Retinal pigment epithelial cell (primary cell): ENCODE data around the gene GNG7.
"Not testable (repeated sequence)": the region's sequence is repeated elsewhere in the genome, so short reads cannot be mapped to it uniquely, and the experiment has no call there.

Experiments
- DNase-seq: peaks from one replicate; pipeline ENCODE4 v3.0.0-alpha.2; 2010; ENCODE audit warnings: low read depth
- H3K4me3 ChIP-seq: 2 replicates; pipeline ENCODE4 v1.5.1; 2011; ENCODE audit warnings: mild to moderate bottlenecking, low read length, control low read depth, moderate library complexity
- TF ChIP-seq, protein P1 (sequence below): conservative IDR thresholded peaks from 2 replicates; pipeline ENCODE4 v1.5.1; 2011; ENCODE audit warnings: low read depth, low read length, control low read depth, inconsistent platforms

Gene GNG7

DNA sequence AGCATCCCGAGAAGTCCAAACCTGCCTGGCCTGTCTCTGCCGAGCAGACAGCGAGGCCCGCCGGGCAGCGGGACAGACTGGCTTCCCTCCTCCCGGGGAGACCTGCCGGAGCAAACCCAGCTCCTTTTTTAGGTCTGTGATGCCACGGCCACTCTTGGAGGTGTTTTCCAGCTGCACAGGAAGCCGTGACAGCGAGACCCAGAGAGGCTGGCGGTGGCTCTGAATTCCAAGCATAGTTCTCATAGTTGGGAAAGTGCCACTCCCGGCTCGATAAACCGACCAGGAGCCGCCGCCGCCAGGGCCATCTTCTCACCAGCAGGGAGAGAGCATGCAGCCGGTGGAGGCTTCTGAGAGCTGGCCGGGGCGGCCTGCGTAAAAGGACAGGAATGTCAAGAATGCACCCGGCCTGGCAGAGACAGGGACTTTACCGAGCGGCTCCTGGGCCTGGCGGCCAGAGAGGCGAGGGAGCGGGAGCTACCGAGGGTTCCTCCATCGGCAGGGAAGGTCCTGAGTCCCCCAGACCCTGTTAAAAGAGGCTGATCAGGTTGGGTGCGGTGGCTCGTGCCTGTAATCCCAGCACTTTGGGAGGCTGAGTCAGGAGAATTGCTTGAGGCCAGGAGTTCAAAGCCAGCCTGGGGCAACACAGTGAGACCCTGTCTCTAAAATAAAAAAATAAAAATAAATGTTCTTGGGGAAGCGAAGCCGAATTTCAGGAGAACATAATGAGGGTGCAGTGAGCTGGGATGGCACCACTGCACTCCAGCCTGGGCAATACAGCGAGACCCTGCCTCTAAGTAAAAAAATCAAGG is 161.6 kb downstream of the GNG7 start:
- DNase-seq, result peak; percentile 98
- TF ChIP-seq, protein P1, sequence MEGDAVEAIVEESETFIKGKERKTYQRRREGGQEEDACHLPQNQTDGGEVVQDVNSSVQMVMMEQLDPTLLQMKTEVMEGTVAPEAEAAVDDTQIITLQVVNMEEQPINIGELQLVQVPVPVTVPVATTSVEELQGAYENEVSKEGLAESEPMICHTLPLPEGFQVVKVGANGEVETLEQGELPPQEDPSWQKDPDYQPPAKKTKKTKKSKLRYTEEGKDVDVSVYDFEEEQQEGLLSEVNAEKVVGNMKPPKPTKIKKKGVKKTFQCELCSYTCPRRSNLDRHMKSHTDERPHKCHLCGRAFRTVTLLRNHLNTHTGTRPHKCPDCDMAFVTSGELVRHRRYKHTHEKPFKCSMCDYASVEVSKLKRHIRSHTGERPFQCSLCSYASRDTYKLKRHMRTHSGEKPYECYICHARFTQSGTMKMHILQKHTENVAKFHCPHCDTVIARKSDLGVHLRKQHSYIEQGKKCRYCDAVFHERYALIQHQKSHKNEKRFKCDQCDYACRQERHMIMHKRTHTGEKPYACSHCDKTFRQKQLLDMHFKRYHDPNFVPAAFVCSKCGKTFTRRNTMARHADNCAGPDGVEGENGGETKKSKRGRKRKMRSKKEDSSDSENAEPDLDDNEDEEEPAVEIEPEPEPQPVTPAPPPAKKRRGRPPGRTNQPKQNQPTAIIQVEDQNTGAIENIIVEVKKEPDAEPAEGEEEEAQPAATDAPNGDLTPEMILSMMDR, result peak; percentile 27
- H3K4me3 ChIP-seq, result peak overlapping the region; percentile 12

DNA sequence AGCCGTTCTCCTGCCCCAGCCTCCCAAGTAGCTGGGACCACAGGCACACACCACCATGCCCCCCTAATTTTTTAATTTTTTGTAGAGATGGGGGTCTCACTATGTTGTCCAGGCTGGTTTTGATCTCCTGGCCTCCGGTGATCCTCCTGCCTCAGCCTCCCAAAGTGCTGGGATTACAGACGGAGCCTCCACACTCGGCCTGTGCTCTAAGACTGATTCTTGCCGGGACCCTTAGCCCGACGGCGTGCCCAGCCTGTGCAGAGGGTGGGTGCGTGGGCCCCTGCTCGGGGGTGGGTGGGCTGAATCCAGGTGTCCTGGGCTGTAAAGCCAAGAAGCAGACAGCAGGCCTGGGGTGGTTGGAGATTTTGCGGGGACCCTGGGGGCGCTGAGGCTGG is 162.2 kb downstream of the GNG7 start:
- TF ChIP-seq, protein P1, result no peak
- peak overlapping the region; percentile 12 for H3K4me3 ChIP-seq
- no peak for DNase-seq

DNA sequence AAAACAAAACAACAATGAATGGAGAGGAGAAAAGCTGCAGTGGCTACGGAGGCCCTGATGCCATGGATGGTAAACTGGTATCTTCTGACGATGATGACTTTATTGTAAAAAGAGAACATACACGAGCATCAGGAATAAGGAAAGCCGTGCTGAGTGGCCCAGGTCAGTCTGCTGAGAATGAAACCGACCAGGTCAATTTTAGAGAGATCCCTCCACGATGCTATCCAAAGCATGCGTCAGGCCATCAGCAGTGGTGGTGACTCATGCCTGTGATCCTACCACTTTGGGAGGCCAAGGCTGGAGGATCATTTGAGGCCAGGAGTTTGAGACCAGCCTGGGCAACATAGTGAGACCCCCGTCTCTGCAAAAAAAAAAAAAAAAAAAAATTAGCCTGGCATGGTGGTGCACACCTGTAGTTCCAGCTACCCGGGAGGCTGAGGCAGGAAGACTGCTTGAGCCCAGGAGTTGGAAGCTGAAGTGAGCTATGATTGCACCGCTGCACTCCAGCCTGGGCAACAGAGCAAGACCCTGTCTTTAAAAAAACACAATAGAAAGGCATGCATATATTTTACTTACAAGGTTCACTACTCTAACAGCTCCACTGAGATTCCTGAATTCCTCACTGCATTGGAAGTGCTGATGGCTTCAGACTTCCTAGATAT is 164.3 kb downstream of the GNG7 start:
- DNase-seq, result no peak
- TF ChIP-seq, protein P1, result no peak
- no peak overlapping the region for H3K4me3 ChIP-seq

DNA sequence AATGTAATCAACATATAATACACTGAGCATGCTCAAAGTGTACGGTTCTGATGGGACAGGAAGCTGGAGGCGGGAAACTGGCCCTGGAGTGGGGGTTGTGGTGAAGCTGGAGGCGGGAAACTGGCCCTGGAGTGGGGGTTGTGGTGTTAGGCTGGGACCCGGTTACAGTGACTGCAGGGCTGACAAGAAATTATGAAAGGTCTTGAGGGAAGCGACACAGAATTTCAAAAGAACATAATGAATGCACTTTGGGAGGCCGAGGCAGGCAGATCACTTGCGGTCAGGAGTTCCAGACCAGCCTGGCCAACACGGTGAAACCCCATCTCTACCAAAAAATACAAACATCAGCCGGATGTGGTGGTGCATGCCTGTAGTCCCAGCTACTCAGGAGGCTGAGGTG is 164.9 kb downstream of the GNG7 start:
- H3K4me3 ChIP-seq, DNase-seq: not testable (repeated sequence)

DNA sequence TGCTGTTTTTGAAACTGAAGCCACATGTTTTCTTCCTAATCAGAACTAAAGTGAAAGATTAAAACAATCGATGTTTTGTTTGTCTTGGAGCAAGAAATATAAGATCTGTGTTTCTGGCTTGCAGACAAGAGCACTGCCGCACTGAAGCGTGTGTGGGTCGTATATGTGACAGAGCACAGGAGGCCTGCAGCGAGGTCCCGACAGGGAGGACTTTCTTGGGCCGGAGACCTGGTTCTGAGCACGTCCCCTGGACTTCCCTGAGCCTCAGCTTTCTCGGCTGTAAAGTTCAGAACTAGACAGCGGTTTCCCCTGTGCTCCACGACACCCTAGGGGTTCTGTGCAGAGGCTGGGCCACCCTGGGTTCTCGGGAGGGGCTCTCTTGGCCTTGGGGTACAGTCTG is 166.0 kb downstream of the GNG7 start:
- no peak for DNase-seq
- no peak overlapping the region for H3K4me3 ChIP-seq
- TF ChIP-seq, protein P1, result no peak

DNA sequence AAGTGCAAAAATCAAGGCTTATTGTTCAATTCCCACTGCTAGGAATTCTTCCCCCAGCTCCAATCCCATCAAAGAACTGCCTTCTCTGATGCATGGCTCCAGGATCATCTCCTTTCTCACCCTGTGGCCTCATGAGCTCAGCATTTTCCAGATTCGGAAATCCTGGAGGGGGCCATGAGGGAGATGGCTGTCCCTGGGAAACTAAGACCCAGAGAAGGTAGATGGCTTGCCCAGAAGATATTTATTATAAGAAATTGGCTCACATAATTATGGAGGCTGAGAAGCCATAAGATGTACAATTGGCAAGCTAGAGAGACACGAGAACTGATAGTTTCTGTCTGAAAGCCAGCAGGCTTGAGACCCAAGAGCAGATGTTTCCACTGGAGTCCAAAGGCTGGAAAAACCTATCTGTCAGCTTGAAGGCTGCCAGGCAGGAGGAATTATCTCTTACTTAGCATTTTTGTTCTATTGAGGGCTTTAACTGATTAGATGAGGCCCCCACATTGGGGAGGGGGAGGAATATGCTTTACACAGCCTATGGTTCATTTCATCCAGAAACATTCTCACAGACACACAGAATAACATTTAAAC is 168.0 kb downstream of the GNG7 start:
- TF ChIP-seq, protein P1, result no peak
- no peak overlapping the region for H3K4me3 ChIP-seq
- DNase-seq, result no peak

DNA sequence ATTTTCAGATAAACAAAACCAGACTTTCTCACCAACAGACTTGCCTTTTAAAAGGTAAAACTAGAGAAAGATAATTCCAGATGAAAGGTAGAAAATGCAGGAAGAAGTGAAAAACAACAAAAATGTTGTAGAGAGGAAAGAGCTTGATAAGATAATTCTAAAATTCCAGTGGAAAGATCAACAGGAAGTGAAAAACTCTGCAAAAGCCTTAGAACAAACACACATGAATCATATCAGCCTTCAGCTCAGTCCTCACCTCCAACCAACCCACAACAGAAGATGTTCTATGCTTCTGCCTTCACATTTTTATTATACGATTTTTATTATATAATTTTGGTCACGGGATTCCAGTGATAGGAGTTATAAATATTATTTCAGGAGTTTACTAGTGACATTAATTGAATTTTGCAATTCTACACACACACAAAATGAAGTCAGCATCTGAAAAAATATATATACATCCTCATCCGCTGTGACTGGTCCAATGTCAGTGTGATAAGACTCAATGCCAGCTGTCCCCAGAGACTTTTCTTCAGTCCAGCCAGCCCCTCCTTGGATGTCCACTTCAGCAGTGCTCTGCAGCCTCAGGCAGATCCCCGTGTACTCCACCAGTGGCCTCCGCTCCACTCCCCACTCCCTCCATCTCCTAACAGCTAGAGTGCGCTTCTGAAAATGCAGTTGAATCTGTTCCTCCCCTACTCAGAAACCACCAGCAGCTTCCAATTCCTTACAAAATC is 168.6 kb downstream of the GNG7 start:
- no peak overlapping the region for H3K4me3 ChIP-seq
- TF ChIP-seq, protein P1, result no peak
- DNase-seq, result no peak
